Epithelial cell of proximal tubule (primary cell): ENCODE results near the gene KLHDC7A. TPM values are rescaled to one million over a fixed set of nuclear protein-coding genes. Genes with fewer than 3 reads are reported as not detected.

Source experiments
- DNase-seq: peaks from one replicate; pipeline ENCODE4 v3.0.0-alpha.2; 2011; ENCODE audit warnings: low read depth
- H3K4me3 ChIP-seq: 2 replicates; pipeline ENCODE4 v1.5.1; 2011; ENCODE audit warnings: low read depth, mild to moderate bottlenecking, low read length
- CTCF ChIP-seq: conservative IDR thresholded peaks from 2 replicates; pipeline ENCODE4 v1.5.1; 2012; ENCODE audit warnings: low read depth, mild to moderate bottlenecking, low read length
- total RNA-seq: library from RNA; depleted of rRNA; stranded (reverse); fragments of >200 nt; gene quantifications from 2 replicates; pipeline ENCODE4 v1.2.3, GENCODE V29; 2015

The KLHDC7A gene
- total RNA-seq, 1 donor from 2014 or later, result 0.98 TPM

DNA sequence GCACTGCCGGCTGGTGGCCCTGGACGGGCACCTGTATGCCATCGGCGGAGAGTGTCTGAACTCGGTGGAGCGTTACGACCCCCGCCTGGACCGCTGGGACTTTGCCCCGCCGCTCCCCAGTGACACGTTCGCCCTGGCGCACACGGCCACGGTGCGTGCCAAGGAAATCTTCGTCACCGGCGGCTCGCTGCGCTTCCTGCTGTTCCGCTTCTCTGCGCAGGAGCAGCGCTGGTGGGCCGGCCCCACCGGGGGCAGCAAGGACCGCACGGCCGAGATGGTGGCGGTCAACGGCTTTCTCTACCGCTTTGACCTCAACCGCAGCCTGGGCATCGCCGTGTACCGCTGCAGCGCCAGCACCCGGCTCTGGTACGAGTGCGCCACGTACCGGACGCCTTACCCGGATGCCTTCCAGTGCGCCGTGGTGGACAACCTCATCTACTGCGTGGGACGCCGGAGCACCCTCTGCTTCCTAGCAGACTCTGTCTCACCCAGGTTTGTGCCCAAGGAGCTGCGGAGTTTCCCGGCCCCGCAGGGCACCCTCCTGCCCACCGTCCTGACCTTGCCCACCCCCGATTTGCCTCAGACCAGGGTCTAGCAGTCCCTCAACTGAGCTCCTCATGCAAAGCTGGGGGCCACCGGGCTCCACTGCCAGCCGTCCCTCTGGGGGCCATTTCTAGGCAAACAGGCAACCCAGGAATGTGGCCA, 2.1 kb downstream of the KLHDC7A start:
- peak; percentile 19 for TF ChIP-seq CTCF
- DNase-seq, result no peak
- H3K4me3 ChIP-seq, result peak overlapping the region; percentile 62

- no peak for TF ChIP-seq CTCF
- DNase-seq, result no peak
- H3K4me3 ChIP-seq, result no peak overlapping the region
Observed at GRCh38 chr1:18484276-18484675, 3.5 kb downstream of the KLHDC7A start.

DNA sequence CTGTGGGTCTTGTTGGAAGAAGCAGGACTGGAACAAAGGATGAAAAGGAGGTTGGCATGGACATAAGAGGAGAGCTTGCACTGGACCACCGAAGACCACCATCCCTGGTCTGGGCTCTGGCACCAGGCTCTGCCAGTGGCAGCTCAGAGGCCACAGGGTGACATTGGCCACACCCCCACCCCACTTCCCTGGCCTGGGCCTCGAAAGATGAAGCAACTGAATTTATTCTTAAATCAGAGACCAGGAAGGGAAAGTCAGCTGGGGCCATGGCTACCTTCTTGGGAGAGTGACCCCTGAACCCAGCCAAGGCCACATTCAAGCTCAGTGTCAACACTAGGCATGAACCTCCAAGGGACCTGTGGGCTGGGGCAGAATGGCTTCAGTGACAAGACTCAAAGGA, 4.0 kb downstream of the KLHDC7A start:
- DNase-seq, result no peak
- TF ChIP-seq CTCF, result no peak
- no peak overlapping the region for H3K4me3 ChIP-seq

- no peak for DNase-seq
- TF ChIP-seq CTCF, result no peak
- H3K4me3 ChIP-seq, result no peak overlapping the region
Observed at GRCh38 chr1:18485227-18485626, 4.5 kb downstream of the KLHDC7A start.

DNA sequence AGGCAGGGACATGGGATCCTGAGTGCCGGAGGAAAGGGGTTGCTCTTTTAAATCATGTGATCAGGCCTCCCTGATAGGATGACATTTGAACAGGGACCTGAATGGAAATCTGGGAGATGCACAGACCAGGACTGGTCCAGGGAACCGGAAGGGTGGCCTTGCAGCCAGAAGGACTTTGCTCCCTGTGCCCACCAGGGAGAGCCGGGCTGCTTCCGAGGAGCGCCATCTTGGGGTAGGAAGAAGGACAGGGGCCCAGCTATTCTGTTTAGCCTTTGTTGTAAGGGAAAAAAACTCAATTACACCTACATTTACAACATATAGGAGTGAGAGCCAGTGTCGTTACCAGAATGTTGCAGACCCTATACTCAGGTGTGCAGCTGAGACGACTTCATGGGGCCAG, 5.5 kb downstream of the KLHDC7A start:
- no peak for DNase-seq
- TF ChIP-seq CTCF, result peak; percentile 58
- H3K4me3 ChIP-seq, result no peak overlapping the region

DNA sequence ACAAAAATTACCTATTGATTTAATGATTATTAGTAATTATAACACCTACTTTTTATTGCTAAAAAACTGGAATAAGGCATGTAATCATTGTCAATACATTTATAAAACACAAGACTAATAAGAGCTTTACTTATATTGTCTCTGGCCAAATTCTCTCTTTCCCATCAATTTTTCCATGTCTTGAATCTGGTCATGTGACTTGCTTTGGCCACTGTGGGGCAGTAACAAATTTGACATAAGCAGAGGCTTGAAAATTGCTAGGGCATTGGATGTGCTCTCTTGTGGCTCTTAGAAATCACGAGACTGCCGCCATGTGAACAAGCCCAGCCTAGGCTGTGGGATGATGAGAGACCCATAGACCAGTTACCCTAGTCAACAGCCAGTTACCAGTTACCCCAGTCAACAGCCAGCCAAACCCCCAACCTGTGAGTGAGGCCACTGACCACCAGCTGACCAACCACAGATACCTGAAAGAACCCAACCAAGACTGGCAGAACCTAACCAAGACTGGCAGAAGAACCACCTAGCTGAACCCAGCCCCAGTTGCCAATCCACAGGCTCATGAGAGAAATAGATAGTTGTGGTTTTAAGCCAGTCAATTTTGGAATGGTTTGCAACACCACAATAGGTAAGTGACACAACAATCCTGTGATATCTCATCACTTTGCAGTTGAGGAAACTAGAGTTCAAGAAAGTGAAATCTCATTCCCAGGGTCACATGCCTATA, 8.8 kb downstream of the KLHDC7A start:
- no peak for TF ChIP-seq CTCF
- DNase-seq, result no peak
- H3K4me3 ChIP-seq, result no peak overlapping the region
